T-helper 1 cell treated with Interleukin-12 subunit alpha and Interleukin-12 subunit beta and Interleukin-4 antibody, amounts not matched to agents 30 ng/mL and 1 ng/mL, for 36 hours (primary cell): ENCODE measurements around the gene GBP6. TPM values are rescaled to one million over a fixed set of nuclear protein-coding genes. Genes with fewer than 3 reads are reported as not detected.
"Not testable (repeated sequence)": the region's sequence is repeated elsewhere in the genome, so short reads cannot be mapped to it uniquely, and the experiment has no call there.

Source experiments
- intact Hi-C: fragments of 100-400 bp; cut with micrococcal nuclease; formaldehyde crosslinking; loops from one replicate; pipeline ENCODE4 v1.15.1; 2024
- total RNA-seq: library from RNA; stranded (reverse); gene quantifications from 2 replicates; pipeline ENCODE4 v1.2.3, GENCODE V29; 2022

GBP6 gene
- total RNA-seq, 1 donor from 2014 or later, result 3.8 TPM

DNA sequence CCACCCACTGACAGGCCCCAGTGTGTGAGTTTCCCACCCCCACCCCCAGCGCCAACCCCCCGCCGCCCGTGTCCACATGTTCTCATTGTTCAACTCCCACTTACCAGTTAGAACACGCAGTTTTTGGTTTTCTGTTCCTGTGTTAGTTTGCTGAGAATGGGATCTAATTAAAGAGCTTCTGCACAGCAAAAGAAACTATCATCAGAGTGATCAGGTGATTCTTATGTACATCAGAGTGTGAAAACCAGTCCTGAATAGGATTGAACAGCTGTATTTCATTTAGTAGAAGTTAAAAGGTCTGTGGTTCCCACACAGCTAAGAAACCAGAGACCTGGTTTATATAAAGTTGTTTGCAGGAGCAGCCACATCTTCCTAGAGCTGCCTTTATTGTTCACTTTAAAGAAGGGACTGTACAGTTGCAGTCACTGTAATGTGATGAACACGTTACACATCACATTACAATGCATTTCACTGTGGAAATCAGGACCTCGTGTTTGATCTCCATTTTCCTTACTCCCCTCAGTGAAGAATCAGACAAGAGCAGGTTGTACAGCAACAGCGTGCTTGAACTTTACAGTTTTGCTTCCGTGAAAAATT is 1.2 kb downstream of the GBP6 start:
- intact Hi-C loops, result loop anchor here (5.0 kb wide), 1 partner anchor 242 kb away; no protein-coding TSS in a partner anchor

- intact Hi-C loops, result no loop called here
These were observed 3.4 kb downstream of the GBP6 start for GRCh38 chr1:89367221-89367620.

DNA sequence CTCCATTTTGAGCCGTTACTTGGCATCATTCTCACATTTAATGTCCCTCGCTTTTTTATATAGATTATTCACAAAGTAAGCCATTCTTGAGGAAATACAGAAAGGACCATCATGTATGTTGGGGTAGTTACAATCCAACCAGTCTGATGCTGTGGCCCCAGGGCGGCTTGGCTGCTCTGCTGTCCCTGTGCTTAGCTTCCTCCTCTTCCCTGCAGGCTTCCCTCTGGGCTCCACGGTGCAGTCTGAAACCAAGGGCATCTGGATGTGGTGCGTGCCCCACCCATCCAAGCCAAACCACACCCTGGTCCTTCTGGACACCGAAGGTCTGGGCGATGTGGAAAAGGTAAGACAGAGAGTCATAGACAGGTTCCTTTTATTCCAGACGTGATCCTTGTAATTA is 5.5 kb downstream of the GBP6 start:
- intact Hi-C loops, result no loop called here

DNA sequence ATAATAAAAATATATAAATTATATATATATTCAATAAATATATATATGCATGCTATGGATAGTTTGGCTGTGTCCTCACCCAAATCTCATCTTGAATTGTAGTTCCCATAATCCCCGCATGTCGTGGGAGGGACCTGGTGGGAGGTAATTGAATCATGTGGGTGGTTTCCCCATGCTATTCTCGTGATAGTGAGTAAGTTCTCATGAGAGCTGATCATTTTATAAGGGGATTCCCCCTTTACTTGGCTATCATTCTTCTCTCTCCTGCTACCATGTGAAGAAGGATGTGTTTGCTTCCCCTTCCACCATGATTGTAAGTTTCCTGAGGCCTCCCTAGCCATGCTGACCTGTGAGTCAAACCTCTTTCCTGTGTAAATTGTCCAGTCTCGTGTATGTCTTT is 10.0 kb downstream of the GBP6 start:
- intact Hi-C loops, result not testable (repeated sequence)

DNA sequence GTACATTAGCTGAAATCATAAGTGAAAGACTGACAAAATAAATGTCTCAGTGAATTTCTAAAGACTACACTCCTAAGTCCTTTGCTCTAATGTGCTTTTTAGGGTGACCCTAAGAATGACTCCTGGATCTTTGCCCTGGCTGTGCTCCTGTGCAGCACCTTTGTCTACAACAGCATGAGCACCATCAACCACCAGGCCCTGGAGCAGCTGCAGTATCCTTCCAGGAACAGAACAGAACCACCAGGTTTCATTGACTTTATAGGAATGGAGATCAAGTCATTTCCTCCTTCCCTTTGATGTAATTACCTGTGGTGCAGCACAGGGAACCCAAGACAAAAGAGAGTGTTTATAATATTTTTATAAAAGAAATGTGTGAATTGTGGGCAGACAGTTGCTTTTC is 14.1 kb downstream of the GBP6 start:
- intact Hi-C loops, result loop anchor here (2.0 kb wide), 1 partner anchor 15 kb away; no protein-coding TSS in a partner anchor

GRCh38 chr1:89381618-89382017 is 17.8 kb downstream of the GBP6 start:
- intact Hi-C loops, result loop anchor here (1.0 kb wide), 1 partner anchor 18 kb away; no protein-coding TSS in a partner anchor

DNA sequence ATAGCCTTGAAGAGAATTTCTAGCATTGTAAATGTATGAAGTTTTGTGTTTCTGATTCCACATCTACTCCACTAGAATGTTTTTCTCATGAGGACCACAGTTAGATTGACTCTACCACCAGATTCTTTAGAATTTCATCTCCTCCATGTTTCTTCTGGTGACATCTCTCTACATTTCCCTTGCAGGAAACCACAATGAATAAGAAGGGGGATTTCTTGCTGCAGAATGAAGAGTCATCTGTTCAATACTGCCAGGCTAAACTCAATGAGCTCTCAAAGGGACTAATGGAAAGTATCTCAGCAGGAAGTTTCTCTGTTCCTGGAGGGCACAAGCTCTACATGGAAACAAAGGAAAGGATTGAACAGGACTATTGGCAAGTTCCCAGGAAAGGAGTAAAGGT is 18.6 kb downstream of the GBP6 start:
- intact Hi-C loops, result loop anchor here (1.0 kb wide), 1 partner anchor 19 kb away; no protein-coding TSS in a partner anchor

DNA sequence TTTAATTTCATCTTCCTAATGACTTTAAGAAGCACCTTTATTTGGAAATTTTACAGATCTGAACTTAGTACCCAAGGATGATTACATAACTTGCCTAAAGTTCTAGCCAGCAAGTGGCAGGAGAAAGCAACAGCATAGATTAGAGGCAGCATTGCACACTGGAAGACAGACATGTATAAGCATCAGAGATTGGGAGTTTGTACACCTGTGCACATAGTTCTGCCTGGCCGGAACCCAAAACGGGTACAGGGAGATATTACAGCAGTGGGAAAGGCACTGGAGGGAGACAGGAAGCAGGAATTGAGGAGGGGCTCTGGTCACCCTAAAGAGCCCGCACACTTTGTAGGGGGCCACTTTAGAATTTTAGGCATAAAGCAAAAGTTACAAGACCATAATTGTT is 19.3 kb downstream of the GBP6 start:
- intact Hi-C loops, result no loop called here

DNA sequence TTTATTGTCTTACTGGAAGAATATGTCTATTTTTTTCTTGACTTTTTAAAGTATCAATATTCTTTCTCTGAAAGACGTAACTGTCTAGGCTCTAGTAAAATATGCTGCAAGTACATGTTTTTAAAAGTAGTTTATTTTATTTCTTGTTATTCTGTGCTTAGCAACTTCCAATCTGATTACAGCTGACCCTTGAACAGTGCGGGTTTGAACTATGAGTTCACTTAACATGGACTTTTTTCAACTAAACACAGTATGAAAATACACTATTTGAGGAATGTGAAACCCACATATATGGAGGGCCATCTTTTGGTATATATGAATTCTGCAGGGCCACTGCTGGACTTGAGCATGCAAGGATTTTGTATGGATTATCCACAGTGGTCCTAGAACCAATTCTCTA is 26.8 kb downstream of the GBP6 start:
- intact Hi-C loops, result no loop called here

DNA sequence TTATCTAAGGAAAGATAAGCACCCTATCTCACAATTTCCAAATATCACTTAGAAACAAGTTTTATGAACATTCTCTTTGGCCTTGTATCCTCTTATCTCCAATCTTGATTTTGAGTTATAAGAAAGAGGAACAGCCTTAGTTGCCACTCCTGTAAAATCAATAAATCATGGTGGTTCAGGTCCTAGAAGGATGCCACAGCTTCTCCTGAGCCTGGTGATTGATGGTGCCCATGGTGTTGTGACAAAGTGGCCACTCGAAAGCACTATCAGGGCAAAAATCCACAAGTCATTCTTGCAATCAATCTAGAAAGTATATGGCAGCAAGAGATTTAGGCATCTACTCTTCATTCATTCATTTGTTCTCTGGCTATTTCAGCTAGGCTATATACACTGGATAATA is 27.8 kb downstream of the GBP6 start:
- intact Hi-C loops, result no loop called here

DNA sequence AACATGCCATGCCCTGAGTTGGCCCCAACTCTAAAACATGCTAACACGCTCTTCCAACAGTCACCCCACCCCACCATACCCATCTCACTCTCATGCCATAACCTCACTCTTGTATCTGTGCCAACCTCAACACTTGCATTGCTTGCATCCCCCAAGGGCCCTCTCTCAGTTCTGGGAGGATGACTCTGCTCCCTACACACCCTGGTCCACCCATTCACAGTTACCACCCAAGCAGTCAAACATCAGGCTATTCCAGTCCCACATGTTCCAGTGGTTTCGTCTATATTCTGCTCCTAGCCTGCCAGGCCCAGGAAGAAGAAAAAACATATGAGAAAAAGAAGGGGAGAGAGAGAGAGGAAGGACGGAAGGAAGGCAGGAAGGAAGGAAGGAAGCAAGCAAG is 31.0 kb downstream of the GBP6 start:
- intact Hi-C loops, result no loop called here

GRCh38 chr1:89396902-89397301 is 33.0 kb downstream of the GBP6 start:
- intact Hi-C loops, result no loop called here

GRCh38 chr1:89405275-89405929 is 41.5 kb downstream of the GBP6 start:
- intact Hi-C loops, result loop anchor here (10.0 kb wide), 1 partner anchor 169 kb away; no protein-coding TSS in a partner anchor

GRCh38 chr1:89407360-89407759 is 43.5 kb downstream of the GBP6 start:
- intact Hi-C loops, result loop anchor here (10.0 kb wide), 1 partner anchor 167 kb away; no protein-coding TSS in a partner anchor

DNA sequence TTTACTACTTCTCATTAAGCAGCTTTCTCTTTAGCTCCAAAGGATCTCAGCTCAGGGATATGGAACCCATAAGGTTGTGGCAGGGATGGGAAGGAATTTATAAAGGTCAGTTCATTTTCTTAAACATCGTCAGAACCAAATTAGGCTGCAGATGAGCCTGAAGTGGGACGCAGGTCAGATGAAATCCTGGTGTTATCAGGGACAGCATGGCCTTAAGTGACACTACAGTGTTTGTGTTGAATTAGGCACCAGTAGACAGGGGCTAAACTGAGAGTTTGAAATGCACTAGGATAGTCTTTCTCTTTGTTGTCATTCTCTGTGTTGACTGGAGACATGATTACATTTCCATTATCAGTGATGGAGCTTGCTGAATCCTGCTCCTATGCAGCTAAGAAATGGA is 43.9 kb downstream of the GBP6 start:
- intact Hi-C loops, result loop anchor here (10.0 kb wide), 1 partner anchor 167 kb away; no protein-coding TSS in a partner anchor

DNA sequence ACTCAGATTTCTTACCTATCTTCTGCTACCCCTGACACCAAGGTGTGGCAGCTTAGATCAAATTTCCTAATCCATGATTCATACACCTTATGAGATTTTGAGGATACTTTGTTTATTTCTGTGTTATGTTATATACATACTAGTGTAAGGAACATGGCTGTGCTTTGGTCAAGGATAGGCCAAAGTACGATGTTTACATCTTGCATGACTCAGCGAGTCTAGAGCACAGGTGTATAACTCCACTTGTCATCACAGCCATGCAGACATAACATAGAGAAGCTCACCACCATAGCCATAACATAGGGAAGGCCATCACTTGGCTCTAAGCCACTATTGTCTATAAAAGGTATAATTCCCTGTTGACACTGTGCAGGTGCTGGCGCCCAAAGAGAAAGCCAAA is 61.2 kb downstream of the GBP6 start:
- intact Hi-C loops, result no loop called here

DNA sequence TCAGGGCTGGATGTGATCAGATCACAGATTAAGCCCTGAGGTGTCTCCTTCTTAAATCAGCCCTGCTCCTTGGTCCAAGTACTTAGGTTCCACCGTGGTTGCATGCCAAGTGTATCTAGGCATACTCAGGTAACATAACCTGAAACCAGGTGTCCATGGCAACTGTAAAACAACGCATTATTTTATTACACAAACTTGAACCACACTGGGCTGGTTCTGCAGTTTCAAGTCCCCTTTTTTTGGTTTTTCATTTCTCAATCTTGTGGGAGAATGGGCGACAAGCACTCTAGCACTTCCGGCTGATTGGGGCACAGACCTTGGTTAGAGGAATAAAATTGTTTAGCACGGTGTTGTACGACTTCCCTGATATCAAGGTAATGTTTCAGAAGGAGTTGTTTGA is 65.2 kb downstream of the GBP6 start:
- intact Hi-C loops, result no loop called here

DNA sequence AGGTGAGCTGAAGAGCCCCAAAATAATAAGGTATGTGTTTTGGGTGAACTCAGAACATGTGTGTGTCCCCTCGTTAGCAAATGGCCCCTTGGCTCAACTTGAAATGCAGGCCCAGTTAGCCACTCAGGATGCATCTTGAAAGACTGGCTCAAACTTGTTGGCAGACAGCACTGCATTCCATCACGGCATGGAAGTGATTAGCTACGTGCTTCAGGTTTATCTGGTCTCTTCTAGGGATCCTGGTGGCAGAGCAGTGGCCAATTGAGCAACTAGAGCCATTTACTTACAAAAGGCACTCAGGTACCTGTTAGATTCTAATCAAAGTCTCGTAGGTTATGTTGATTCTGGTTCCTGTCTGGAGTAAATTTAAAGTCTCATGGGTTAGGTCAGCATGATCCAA is 65.8 kb downstream of the GBP6 start:
- intact Hi-C loops, result not testable (repeated sequence)

GRCh38 chr1:89433421-89433820 is 69.6 kb downstream of the GBP6 start:
- intact Hi-C loops, result no loop called here

GRCh38 chr1:89434058-89434780 is 70.4 kb downstream of the GBP6 start:
- intact Hi-C loops, result not testable (repeated sequence)
